Measurements from ENCODE around the gene ERO1B. TPM values are rescaled to one million over a fixed set of nuclear protein-coding genes. Genes with fewer than 3 reads are reported as not detected.

Gene ERO1B
- total RNA-seq, 1 donor from 2014 or later, result 7.2 TPM

DNA sequence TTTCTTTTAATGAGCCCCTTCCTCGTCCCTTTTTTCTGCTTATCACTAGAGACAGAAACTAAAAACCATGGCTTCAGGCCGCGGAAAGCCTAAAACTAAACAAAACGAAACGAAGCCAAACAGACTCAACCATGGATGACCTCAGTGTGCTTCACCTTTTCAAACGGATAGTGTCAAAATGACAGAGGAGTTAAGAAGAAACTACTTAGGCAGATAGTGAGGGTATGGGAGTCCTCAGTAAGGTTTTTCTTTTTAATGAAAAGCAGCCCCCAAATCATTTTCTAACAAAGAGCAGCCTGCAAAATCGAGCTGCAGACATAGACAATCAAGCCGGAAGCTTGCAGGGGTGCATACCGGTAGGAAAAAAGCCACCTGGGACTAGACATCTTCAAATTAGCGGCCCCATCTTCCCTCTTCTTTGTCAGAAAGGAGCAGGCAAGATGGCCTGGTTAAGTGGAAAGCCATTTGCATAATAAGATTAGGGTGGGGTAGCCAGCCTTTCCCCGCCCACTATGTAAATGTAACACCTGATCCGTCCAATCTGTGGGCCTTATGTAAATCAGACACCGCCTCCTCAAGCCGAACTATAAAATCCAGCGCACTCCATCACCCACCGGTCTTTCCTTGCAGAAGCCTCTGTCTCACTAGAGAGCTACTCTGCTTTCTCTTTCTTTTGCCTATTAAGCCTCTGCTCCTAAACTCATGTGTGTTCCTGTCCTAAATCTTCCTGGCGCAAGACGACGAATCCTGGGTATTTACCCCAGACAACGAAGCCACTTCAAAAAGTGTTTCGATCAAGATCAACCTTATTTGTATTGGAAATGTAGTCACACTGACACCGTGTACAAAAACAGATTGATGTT lies 6.2 kb upstream of the ERO1B start:
- Histone ChIP-seq H3K4me1 (peaks cover 4% of the 10 kb centered on the region), H3K4me3 (no peak overlapping the region), H3K27ac (replicated peaks) (no peak overlapping the region), H3K36me3 (no peaks in the 10 kb centered on the region), H3K27me3 (ENCODE audit: low read depth) (peaks cover 13% of the 10 kb centered on the region), H3K9me3 (replicated peaks) (no peaks in the 10 kb centered on the region)
- intact Hi-C loops (cut with micrococcal nuclease), result no loop called here
- TF ChIP-seq, protein P1, sequence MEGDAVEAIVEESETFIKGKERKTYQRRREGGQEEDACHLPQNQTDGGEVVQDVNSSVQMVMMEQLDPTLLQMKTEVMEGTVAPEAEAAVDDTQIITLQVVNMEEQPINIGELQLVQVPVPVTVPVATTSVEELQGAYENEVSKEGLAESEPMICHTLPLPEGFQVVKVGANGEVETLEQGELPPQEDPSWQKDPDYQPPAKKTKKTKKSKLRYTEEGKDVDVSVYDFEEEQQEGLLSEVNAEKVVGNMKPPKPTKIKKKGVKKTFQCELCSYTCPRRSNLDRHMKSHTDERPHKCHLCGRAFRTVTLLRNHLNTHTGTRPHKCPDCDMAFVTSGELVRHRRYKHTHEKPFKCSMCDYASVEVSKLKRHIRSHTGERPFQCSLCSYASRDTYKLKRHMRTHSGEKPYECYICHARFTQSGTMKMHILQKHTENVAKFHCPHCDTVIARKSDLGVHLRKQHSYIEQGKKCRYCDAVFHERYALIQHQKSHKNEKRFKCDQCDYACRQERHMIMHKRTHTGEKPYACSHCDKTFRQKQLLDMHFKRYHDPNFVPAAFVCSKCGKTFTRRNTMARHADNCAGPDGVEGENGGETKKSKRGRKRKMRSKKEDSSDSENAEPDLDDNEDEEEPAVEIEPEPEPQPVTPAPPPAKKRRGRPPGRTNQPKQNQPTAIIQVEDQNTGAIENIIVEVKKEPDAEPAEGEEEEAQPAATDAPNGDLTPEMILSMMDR (IDR thresholded peaks at IDR 0.05; ENCODE audit: borderline replicate concordance), result no peak
- DNase-seq, result no peak

DNA sequence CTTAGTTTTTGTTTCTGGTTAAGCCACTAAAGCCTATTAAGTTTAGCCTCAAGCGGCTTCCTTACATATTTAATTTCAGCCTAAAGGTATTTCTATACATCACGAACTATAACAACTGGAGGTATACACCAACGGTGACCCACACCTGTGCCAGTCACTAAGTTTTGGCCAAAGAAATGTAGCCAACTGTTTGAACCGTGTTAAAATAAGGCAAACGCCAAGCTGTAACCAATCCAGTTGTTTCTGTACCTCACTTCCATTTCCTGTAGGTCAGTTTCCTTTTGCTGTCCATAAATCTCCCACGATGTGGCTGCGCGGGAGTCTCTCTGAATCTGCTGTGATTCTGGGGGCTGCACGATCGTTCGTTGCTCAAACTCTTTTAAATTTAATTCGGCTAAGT lies 5.6 kb upstream of the ERO1B start:
- intact Hi-C loops (cut with micrococcal nuclease), result no loop called here
- peaks cover 5% of the 10 kb centered on the region for H3K4me1 ChIP-seq
- no peak overlapping the region for H3K4me3 ChIP-seq
- peaks cover 13% of the 10 kb centered on the region for H3K27me3 ChIP-seq (ENCODE audit: low read depth)
- DNase-seq, result no peak
- TF ChIP-seq, protein P1 (IDR thresholded peaks at IDR 0.05; ENCODE audit: borderline replicate concordance), result no peak
- H3K27ac ChIP-seq (replicated peaks), result no peak overlapping the region
- H3K9me3 ChIP-seq (replicated peaks), result no peaks in the 10 kb centered on the region
- H3K36me3 ChIP-seq, result no peaks in the 10 kb centered on the region

DNA sequence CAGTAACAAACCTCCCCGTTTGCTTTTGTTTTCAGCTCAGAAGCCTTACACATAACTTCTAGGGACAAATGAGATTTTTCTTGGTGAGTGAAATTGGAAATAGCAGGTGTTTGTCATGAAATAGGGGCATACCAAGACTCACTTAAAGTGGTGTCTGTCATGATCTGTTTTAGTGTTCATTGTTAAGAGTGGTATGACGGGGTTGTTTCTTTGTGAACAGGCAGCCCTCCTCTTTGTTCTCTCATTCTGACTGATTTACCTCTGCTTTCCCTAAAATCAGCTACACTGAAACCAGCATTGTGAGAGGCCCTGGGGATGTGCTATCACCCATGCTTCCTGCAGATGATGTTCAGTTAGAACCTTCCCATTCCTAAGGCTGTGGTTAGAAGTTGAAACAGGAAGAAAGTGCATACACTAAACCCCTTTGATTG lies 2.5 kb upstream of the ERO1B start:
- intact Hi-C loops (cut with micrococcal nuclease), result no loop called here
- peaks cover 24% of the 10 kb centered on the region for H3K4me1 ChIP-seq
- no peak overlapping the region for H3K27ac ChIP-seq (replicated peaks)
- no peak overlapping the region for H3K4me3 ChIP-seq
- H3K27me3 ChIP-seq (ENCODE audit: low read depth), result peaks cover 13% of the 10 kb centered on the region
- H3K36me3 ChIP-seq, result no peaks in the 10 kb centered on the region
- DNase-seq, result no peak
- TF ChIP-seq, protein P1 (IDR thresholded peaks at IDR 0.05; ENCODE audit: borderline replicate concordance), result no peak
- H3K9me3 ChIP-seq (replicated peaks), result no peaks in the 10 kb centered on the region

DNA sequence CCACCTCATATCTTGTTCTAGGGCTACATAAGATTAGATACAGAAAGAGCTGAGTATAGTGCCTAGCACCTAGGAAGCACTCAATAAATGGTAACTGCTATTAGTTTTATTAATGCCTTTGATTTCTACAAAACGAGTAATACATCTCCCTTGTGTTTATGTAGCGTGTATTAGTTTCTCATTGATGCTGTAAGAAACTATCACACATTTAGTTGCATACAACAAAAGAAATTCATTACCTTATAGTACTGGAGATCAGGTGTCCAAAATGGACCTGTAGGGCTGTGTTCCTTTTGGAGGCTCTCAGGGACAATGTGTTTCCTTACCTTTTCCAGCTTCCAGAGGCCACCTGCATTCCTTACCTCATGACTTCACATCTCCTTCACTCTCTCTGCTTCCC lies 961 bp upstream of the ERO1B start:
- Histone ChIP-seq H3K9me3 (replicated peaks) (no peaks in the 10 kb centered on the region), H3K4me1 (peaks cover 24% of the 10 kb centered on the region), H3K36me3 (no peaks in the 10 kb centered on the region), H3K27me3 (ENCODE audit: low read depth) (peaks cover 13% of the 10 kb centered on the region), H3K27ac (replicated peaks) (no peak overlapping the region), H3K4me3 (peak overlapping the region; percentile 95)
- no peak for DNase-seq
- TF ChIP-seq, protein P1 (IDR thresholded peaks at IDR 0.05; ENCODE audit: borderline replicate concordance), result no peak
- intact Hi-C loops (cut with micrococcal nuclease), result no loop called here

DNA sequence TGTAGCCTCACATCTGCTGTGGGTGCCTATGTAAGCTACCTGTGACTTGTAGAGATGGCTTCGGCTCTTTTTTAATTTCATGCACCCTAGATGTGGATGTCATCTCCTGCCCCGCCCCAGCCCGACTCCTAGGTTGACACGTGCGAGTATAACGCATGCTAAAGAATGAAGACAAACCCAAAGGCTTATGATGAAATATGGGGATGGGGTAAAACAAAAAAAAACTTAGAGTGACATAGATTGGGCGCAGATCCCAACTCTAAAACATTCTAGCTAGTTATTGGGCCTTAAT lies 613 bp upstream of the ERO1B start:
- intact Hi-C loops (cut with micrococcal nuclease), result no loop called here

More for the DNA sequence above, 613 bp upstream of the ERO1B start:
- Histone ChIP-seq H3K27ac (replicated peaks) (peak overlapping the region; percentile 88), H3K27me3 (ENCODE audit: low read depth) (peaks cover 11% of the 10 kb centered on the region), H3K9me3 (replicated peaks) (no peaks in the 10 kb centered on the region), H3K36me3 (no peaks in the 10 kb centered on the region), H3K4me1 (peaks cover 24% of the 10 kb centered on the region), H3K4me3 (peak overlapping the region; percentile 95)
- DNase-seq, result no peak
- TF ChIP-seq, protein P1 (IDR thresholded peaks at IDR 0.05; ENCODE audit: borderline replicate concordance), result no peak

Data from left ventricle myocardium inferior (tissue), 1 donor.